22Rv1 (cell line): ENCODE measurements around the gene PCDHA9.

ENCODE experiments used
- H3K27ac ChIP-seq: fragments of 450-650 bp; 2 replicates; pipeline ENCODE4 v1.5.1; 2017
- CTCF ChIP-seq: fragments of 450-650 bp; IDR thresholded peaks from 2 replicates; pipeline ENCODE4 v1.5.1; 2017; ENCODE audit warnings: mild to moderate bottlenecking
- ZFX ChIP-seq: fragments of 450-650 bp; IDR thresholded peaks from 2 replicates; pipeline ENCODE4 v1.6.1; 2017; ENCODE audit warnings: antibody characterized with exemption, borderline replicate concordance

The PCDHA9 gene

GRCh38 chr5:140883927-140884697 is 35.9 kb downstream of the PCDHA9 start:
- H3K27ac ChIP-seq, result no peak overlapping the region
- TF ChIP-seq CTCF (no peak), ZFX (no peak)
